H9 (cell line): ENCODE data around the gene MIOS. TPM values are rescaled to one million over a fixed set of nuclear protein-coding genes. Genes with fewer than 3 reads are reported as not detected.

Experiments
- DNase-seq: peaks from one replicate; pipeline ENCODE4 v3.0.0-alpha.2; 2017
- H2AFZ ChIP-seq: one replicate; pipeline ENCODE4 v1.6.1; 2013; ENCODE audit warnings: mild to moderate bottlenecking, low read length, control low read depth, moderate library complexity
- H2AK5ac ChIP-seq: 2 replicates; pipeline ENCODE4 v1.6.1; 2013; ENCODE audit warnings: low read length, control low read depth, mixed read lengths; ENCODE audit not compliant: insufficient read length
- H2BK120ac ChIP-seq: one replicate; pipeline ENCODE4 v1.6.1; 2013; ENCODE audit warnings: low read depth, mild to moderate bottlenecking, low read length, control low read depth, inconsistent platforms; ENCODE audit not compliant: poor library complexity, severe bottlenecking
- H2BK12ac ChIP-seq: 2 replicates; pipeline ENCODE4 v1.6.1; 2013; ENCODE audit warnings: low read length, control low read depth, mixed read lengths, low read depth; ENCODE audit not compliant: insufficient read length
- H2BK15ac ChIP-seq: 2 replicates; pipeline ENCODE4 v1.6.1; 2013; ENCODE audit warnings: low read depth, low read length, control low read depth
- H2BK20ac ChIP-seq: one replicate; pipeline ENCODE4 v1.6.1; 2013; ENCODE audit warnings: low read depth, mild to moderate bottlenecking, low read length, control low read depth, inconsistent platforms; ENCODE audit not compliant: poor library complexity, severe bottlenecking
- H2BK5ac ChIP-seq: 2 replicates; pipeline ENCODE4 v1.6.1; 2013; ENCODE audit warnings: low read length, control low read depth, mixed read lengths; ENCODE audit not compliant: insufficient read length
- H3K14ac ChIP-seq: 2 replicates; pipeline ENCODE4 v1.6.1; 2013; ENCODE audit warnings: low read length, control low read depth; ENCODE audit not compliant: insufficient read depth
- H3K18ac ChIP-seq: 2 replicates; pipeline ENCODE4 v1.6.1; 2013; ENCODE audit warnings: low read depth, mild to moderate bottlenecking, mixed read lengths, low read length, control low read depth; ENCODE audit not compliant: insufficient read length
- H3K23ac ChIP-seq: 2 replicates; pipeline ENCODE4 v1.6.1; 2013; ENCODE audit warnings: low read length, control low read depth, mixed read lengths, low read depth; ENCODE audit not compliant: insufficient read length
- H3K23me2 ChIP-seq: 2 replicates; pipeline ENCODE4 v1.6.1; 2013; ENCODE audit warnings: low read depth, mild to moderate bottlenecking, mixed read lengths, low read length, control low read depth; ENCODE audit not compliant: insufficient read length, poor library complexity, severe bottlenecking
- H3K27ac ChIP-seq: 2 replicates; pipeline ENCODE4 v1.5.1; 2013; ENCODE audit warnings: low read length, control low read depth, mixed read lengths, low read depth; ENCODE audit not compliant: insufficient read length
- H3K27me3 ChIP-seq: 2 replicates; pipeline ENCODE4 v1.6.1; 2013; ENCODE audit warnings: low read length, control low read depth, inconsistent platforms; ENCODE audit not compliant: insufficient read depth
- H3K4ac ChIP-seq: 2 replicates; pipeline ENCODE4 v1.6.1; 2013; ENCODE audit warnings: low read depth, mild to moderate bottlenecking, control low read depth, inconsistent platforms, low read length, moderate library complexity
- H3K4me1 ChIP-seq: 2 replicates; pipeline ENCODE4 v1.6.1; 2013; ENCODE audit warnings: low read length, control low read depth, inconsistent platforms; ENCODE audit not compliant: insufficient read depth
- H3K4me2 ChIP-seq: 2 replicates; pipeline ENCODE4 v1.6.1; 2013; ENCODE audit warnings: low read length, control low read depth, mixed read lengths; ENCODE audit not compliant: insufficient read length, insufficient read depth
- H3K56ac ChIP-seq: 2 replicates; pipeline ENCODE4 v1.6.1; 2013; ENCODE audit warnings: low read depth, mild to moderate bottlenecking, mixed read lengths, low read length, control low read depth; ENCODE audit not compliant: insufficient read length
- H3K79me1 ChIP-seq: 2 replicates; pipeline ENCODE4 v1.6.1; 2013; ENCODE audit warnings: low read depth, mild to moderate bottlenecking, moderate library complexity, low read length, control low read depth, inconsistent platforms; ENCODE audit not compliant: insufficient read depth, poor library complexity, severe bottlenecking
- H3K79me2 ChIP-seq: 2 replicates; pipeline ENCODE4 v1.6.1; 2013; ENCODE audit warnings: low read length, control low read depth, inconsistent platforms; ENCODE audit not compliant: insufficient read depth
- H3K9ac ChIP-seq: 2 replicates; pipeline ENCODE4 v1.6.1; 2013; ENCODE audit warnings: low read length, control low read depth, mixed read lengths; ENCODE audit not compliant: insufficient read length; ENCODE audit errors: extremely low read depth
- H3K9me3 ChIP-seq: one replicate; pipeline ENCODE4 v1.6.1; 2013; ENCODE audit warnings: low read depth, low read length, inconsistent platforms; ENCODE audit not compliant: control insufficient read depth
- H3T11ph ChIP-seq: one replicate; pipeline ENCODE4 v1.6.1; 2013; ENCODE audit warnings: mild to moderate bottlenecking, low read length, control low read depth, inconsistent platforms
- H4K20me1 ChIP-seq: one replicate; pipeline ENCODE4 v1.6.1; 2013; ENCODE audit not compliant: control insufficient read depth, insufficient read length, insufficient read depth
- H4K5ac ChIP-seq: 2 replicates; pipeline ENCODE4 v1.6.1; 2013; ENCODE audit warnings: low read depth, mild to moderate bottlenecking, mixed read lengths, low read length, control low read depth; ENCODE audit not compliant: insufficient read length
- H4K8ac ChIP-seq: replicated peaks from 2 replicates; pipeline ENCODE4 v1.6.1; 2013; ENCODE audit warnings: low read length, control low read depth, mixed read lengths, low read depth; ENCODE audit not compliant: insufficient read length
- H4K91ac ChIP-seq: 2 replicates; pipeline ENCODE4 v1.6.1; 2013; ENCODE audit warnings: low read depth, mild to moderate bottlenecking, moderate library complexity, mixed read lengths, low read length, control low read depth; ENCODE audit not compliant: insufficient read length
- H3K27ac Mint-ChIP-seq, 3 experiments: 2 replicates in 2 of 3; 3 replicates in 1 of 3; pipeline ENCODE4 v1.8.0; 2020 to 2021; ENCODE audit warnings: mixed read lengths in 3 of 3, mild to moderate bottlenecking in 1 of 3, moderate library complexity in 1 of 3
- H3K27me3 Mint-ChIP-seq: 2 replicates; pipeline ENCODE4 v1.8.0; 2021; ENCODE audit warnings: low read depth, mild to moderate bottlenecking, moderate library complexity, mixed read lengths
- H3K36me3 Mint-ChIP-seq, 3 experiments: 2 replicates in 2 of 3; 3 replicates in 1 of 3; pipeline ENCODE4 v1.8.0; 2020 to 2021; ENCODE audit warnings: low read depth in 3 of 3, mixed read lengths in 3 of 3; ENCODE audit not compliant: insufficient read depth in 1 of 3
- H3K4me1 Mint-ChIP-seq, 2 experiments: 2 replicates each; pipeline ENCODE4 v1.8.0; 2020; ENCODE audit warnings: mixed read lengths in 2 of 2
- H3K4me3 Mint-ChIP-seq, 2 experiments: 2 replicates in 1 of 2; 3 replicates in 1 of 2; pipeline ENCODE4 v1.8.0; 2020 to 2021; ENCODE audit warnings: mild to moderate bottlenecking in 2 of 2, mixed read lengths in 2 of 2, moderate library complexity in 1 of 2
- H3K9me3 Mint-ChIP-seq, 2 experiments: 2 replicates in 1 of 2; 3 replicates in 1 of 2; pipeline ENCODE4 v1.8.0; 2020; ENCODE audit warnings: mild to moderate bottlenecking in 2 of 2, mixed read lengths in 2 of 2, moderate library complexity in 1 of 2
- WGBS: extraction: QIAGEN DNeasy Blood & Tissue Kit; methylation state at CpG from one replicate; pipeline ENCODE4 v1.1.7; 2013; ENCODE audit warnings: missing lambda C conversion rate, low lambda C conversion rate, mixed read lengths; ENCODE audit not compliant: insufficient read length; ENCODE audit errors: extremely low coverage; 5-methylcytosine and 5-hydroxymethylcytosine counted together
- total RNA-seq: library from RNA; stranded (reverse); gene quantifications from 2 replicates; pipeline ENCODE4 v1.2.1, GENCODE V29; 2021
- TF ChIP-seq, protein P1 (sequence below): fragments of 200-600 bp; sonication (generic); conservative IDR thresholded peaks from 3 replicates; pipeline ENCODE4 v1.8.0; 2021; ENCODE audit warnings: antibody characterized with exemption, mild to moderate bottlenecking

MIOS gene
- total RNA-seq, 1 experiment from 2014 or later, result 46.4 TPM

DNA sequence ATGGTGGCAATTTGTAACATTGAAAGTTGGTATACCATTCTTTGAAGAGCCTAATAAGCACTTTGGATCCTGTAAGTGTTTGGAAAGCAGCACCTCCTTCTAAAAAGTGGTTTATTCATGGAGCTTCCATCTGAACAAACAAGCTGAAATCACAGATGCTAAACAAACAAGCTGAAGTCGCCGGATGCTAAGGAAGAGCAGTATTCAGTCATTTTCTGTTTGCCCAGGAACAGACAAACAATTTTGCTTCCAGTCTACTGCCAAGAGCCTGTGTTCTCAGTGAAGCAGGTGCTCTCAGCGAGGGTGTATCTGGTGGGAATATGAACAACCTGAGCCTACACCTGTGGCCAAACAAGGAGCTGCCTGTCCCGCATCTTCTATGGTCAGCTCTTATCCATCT lies 37.4 kb upstream of the MIOS start:
- Histone ChIP-seq H4K91ac (no peak overlapping the region), H3K79me1 (no peaks in the 10 kb centered on the region), H3K4ac (no peak overlapping the region), H3K79me2 (no peaks in the 10 kb centered on the region), H3K9me3 (no peaks in the 10 kb centered on the region), H3K9ac (no peak overlapping the region), H3K27me3 (no peaks in the 10 kb centered on the region), H2BK5ac (no peak overlapping the region), H3K23ac (no peak overlapping the region), H2AFZ (no peak overlapping the region), H2BK20ac (no peak overlapping the region), H2BK120ac (no peak overlapping the region), H2AK5ac (no peak overlapping the region), H3K4me2 (no peak overlapping the region), H3K4me1 (no peaks in the 10 kb centered on the region), H3K14ac (no peak overlapping the region), H4K20me1 (no peaks in the 10 kb centered on the region), H2BK12ac (no peak overlapping the region), H2BK15ac (no peak overlapping the region), H3T11ph (no peak overlapping the region), H3K56ac (no peak overlapping the region), H3K23me2 (no peaks in the 10 kb centered on the region), H4K5ac (no peak overlapping the region), H4K8ac (no peak overlapping the region), H3K27ac (no peak overlapping the region), H3K18ac (no peak overlapping the region)
- no peak for DNase-seq
- Mint-ChIP-seq H3K4me3 (no peak overlapping the region), H3K27me3 (no peaks in the 10 kb centered on the region), H3K4me1 (no peaks in the 10 kb centered on the region), H3K36me3 (no peaks in the 10 kb centered on the region; a peak in 1 of 7 replicates), H3K9me3 (no peaks in the 10 kb centered on the region), H3K27ac (no peak overlapping the region)
- no CpG with 5 or more reads among the region's 4 CpGs for WGBS
- TF ChIP-seq, protein P1, sequence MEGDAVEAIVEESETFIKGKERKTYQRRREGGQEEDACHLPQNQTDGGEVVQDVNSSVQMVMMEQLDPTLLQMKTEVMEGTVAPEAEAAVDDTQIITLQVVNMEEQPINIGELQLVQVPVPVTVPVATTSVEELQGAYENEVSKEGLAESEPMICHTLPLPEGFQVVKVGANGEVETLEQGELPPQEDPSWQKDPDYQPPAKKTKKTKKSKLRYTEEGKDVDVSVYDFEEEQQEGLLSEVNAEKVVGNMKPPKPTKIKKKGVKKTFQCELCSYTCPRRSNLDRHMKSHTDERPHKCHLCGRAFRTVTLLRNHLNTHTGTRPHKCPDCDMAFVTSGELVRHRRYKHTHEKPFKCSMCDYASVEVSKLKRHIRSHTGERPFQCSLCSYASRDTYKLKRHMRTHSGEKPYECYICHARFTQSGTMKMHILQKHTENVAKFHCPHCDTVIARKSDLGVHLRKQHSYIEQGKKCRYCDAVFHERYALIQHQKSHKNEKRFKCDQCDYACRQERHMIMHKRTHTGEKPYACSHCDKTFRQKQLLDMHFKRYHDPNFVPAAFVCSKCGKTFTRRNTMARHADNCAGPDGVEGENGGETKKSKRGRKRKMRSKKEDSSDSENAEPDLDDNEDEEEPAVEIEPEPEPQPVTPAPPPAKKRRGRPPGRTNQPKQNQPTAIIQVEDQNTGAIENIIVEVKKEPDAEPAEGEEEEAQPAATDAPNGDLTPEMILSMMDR, result no peak
